Measurements from ENCODE around the gene LEMD2.

The LEMD2 gene

DNA sequence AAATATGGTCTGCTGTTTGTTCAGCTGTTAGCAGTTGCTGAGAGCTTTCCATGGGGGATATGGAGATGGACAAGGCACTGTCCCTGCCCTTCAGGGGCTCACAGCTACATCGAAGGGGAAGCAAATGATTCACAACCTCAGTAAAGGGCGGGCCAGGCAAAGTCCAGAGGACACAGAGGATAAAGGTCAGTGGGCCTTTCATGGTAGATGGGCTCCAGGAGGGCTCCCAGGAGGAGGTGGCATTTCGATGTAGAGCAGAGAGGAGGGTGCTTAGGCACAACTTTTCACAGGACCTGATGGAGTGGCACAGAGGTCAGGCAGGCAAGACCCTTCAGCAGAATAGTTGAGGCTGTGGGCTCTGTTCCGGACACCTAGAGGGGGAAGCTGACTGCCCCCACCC is 30.1 kb upstream of the LEMD2 start:
- no peak for DNase-seq

DNA sequence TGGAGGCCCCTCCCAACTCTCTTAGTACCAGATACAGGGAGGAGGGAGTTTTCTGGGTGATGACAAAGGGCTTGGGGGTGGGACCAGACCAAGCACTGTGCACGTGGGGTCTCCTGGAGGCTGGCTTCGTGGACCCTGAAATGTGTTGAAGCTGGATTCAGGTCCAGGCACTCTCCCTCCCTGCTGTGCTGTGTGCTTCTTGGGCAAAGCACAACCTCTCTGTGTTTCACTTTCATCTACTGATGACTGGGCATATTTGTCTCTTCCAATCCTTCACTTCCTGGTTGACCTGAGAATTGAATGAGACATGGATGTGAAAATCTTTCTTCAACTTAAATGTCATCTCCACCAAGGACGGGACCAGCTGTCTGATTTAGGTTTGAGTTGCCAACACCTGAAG is 29.4 kb upstream of the LEMD2 start:
- DNase-seq = no peak

DNA sequence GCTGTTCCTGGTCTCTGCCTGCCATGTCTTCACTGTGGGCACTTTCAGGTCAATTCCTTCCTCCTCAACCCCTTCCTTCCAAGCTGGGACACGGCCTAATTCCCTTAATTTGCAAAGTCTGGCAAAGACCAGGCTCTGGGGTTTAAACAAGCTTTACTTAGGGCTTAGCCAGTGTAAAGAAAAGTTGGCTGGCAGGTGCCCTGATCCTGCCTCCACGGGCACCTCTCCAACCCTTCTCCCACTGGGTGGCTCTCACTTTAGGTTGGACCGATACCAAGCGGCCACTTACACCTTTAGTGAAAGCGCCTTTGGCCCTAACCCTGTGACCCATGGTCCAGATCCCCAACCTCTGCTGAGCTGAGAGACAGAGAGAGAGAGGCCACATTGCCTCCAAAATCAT is 28.6 kb upstream of the LEMD2 start:
- no peak for DNase-seq

DNA sequence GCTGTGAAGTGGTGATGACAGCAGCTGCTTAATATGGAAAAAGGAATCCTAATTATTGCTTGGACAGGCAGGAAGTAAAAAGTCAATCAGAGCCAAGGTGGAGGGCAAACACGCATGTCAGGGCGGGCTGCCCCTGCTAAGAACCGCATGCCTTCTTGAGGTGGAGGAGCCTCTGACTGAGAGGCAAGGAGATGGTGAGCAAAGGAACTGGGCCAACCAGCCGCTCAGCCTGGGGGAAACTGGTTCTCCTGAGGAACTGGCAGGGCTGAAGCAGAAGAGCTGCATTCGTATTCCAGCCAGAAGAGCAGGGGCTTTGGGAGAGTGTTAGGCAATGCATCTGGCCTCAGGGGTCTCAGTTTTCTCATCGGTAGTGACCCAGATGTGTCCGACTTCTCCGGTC is 28.0 kb upstream of the LEMD2 start:
- DNase-seq = no peak

DNA sequence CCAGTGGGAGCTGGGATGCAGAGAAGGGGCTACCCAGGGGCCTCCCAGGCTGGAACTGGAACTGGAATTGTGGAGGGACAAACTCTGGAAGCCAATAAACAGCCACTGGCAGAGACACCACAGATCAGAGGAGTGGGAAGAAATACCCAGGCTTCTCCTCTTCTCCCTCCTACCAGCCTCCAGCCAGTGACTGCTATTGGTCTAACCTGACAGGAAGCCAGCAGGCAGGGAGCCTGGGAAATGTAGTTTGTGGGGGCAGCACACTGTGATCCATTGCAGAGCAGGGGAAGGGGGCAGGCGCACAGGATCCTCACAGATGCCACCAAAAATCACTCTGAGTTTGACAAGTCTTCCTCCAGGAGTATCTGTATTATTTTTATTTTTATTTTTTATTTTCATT is 26.9 kb upstream of the LEMD2 start:
- no peak for DNase-seq

DNA sequence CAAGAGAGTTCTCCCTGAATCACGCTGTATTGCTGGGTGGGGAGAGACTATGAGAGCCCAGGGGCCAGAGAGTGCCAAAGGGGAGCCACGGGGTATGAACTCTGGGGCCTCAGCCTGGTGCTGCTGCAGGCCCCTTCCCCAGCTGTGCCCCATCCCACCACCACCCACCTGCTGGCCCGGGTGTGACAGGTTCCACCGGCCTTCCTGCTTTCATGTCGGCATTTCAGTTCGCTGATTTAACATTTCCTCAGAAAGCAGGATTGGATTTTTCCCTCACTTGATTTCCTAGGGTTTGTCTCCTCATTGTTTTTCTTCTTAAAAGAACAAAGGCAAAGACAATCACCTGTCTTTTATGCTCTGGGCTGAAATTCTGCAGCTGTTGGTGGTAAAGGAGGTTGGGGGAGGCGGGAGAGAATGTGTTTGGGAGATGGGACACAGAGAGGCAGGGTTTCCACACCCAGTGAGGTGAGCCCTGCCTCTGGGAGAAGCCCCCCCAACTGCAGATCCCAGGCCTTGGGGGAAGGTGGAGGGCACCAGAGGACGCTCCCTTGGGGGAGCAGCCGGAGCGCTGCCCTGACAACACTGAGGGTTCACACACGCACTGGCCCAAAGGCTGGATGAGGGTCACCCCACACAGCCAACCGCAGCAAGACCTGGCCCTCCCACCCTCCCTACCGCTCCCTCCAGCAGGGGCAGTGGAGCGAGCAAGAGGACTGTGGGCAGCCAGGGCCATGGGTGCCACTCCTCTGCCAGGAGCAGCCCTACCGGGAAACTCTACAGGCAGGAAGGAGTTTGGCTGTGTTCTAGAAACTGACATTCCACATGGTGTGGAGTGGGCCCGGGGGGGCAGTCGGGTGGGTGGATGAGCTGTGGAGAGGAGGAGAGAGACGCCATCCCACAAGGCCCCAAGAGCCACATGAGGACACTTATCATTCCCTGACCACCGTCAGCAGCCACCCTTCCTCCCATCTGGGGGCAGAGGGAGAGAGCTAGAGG is 25.4 kb upstream of the LEMD2 start:
- no peak for DNase-seq

DNA sequence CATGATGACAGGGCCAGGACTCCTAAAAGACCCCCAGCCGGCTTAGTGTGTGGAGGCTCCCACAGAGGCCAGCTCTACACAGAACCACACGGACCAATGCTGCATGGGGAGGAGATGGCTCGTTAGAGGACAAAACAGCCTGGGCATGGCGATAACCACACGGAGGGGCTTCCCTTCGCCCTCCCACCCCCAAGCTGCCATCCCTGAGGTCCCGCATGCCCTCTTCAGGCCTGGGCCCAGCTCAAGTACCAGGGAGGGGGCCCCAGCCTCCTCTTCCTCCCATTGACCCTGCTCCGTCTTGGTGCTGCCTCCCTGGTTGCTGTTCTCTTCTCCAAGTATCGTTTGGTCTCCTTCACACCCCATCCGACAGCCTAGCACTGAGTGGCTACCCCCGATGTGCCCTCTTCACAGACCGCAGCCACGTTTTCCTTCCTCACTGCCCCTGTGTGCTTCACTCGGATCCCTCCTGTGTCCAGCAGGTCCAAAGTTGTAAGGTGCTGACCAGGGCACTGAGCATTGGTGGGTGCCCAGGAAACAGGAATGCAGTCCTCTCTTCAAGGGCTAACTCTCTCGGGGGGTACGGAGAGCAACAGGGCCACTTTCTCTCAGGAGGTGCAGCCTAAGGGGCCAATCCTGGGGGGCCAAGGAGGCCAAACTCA is 24.4 kb upstream of the LEMD2 start:
- no peak for DNase-seq

DNA sequence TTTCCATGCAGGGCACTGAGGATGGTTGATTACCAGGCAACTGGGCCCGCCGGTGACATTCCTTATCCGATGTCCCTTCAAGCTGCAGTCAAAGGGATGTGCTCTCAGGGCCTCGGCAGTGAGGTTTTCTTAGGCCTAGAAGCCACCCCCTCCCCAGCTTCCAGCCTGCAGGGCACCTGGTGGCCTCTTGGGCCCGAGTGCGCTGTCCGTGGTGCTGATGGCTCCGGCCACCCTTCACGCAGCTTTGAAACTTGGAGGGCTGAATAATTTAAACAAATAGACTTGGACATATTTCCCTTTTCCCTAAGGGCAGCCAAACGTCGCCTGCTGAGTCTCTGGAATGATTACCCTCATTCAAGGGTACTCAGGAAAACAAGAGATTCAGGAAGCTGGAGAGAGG is 23.7 kb upstream of the LEMD2 start:
- no peak for DNase-seq

DNA sequence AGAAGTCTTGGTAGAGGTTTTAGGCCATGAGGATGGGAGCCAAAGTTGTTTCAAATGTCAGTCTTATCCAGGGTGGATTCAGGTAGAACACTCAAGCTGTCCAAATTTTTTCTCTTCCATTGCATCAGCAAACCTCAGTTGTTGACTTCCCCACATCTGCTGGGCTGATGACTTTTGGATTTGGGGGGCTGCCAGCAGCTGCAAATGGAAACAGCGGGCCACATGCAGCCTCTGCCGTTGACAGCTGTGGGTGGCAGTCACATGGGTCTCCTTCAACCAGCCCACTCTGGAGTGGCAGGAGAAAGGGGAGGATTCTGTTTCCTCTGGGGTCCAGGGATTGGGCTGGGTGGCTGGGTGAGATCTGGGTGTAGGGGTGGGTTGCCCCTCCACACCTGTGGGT is 20.7 kb upstream of the LEMD2 start:
- DNase-seq = no peak

DNA sequence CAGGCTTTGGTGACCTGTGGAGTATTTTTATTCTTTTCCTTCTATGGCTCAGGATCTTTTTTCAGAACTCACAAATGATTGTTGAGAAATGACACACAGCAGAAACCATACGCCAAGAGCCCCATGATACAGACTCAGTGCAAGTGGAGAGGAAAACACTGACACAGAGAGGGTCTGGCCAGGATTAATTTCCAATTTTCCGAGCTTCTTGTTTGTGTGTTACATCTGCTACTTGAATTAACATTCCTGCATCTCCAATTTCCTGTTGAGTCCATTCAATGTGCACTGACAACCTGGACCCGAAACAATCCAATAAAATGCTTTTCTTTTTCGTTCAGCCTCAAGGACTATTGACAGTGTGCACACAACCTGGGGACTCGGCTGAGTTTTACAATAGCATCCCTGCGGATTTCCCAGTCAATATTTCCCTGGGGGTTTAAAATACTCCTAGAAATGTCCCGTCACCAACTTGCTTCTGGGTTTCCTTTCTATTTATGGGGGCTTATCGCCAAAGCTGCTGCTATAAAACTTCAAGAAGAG is 19.8 kb upstream of the LEMD2 start:
- no peak for DNase-seq

DNA sequence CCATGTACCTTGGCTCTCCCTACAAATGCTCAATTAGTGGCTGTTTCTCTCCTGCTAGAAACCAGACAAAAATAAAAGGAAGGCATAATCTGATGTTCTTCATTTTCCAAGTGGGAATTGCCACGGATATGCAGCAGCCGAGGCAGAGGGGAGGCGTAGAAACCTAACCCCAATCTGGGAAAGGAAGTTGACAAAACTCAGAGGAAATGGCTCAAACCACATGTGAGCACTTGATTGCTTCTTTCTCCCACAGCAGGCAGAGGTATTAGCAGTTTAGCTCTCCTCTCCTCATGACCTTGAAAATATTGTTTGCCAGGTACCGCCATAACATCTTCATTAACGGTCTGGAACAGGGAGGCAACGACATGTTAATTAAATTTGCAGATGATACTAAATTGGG is 18.7 kb upstream of the LEMD2 start:
- DNase-seq = no peak

DNA sequence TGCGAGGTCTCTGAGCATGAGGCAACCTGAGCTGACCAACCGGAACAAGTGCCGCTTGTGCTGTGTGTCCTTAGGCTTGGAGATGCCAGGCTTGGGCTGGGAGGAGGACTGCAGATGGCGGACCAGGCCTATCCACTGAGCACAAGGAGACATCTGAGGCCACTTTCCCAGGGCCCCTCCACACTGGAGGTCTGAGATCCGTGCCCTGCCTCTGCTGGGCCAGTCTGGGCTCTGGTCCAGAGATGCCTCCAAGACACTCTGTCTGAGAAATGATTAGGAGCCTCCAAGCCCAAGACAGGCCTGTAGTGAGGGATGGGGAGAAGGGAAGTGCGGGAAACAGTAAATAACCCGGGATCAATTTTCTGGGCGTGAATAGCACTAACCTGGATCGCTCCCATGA is 17.9 kb upstream of the LEMD2 start:
- DNase-seq = no peak

DNA sequence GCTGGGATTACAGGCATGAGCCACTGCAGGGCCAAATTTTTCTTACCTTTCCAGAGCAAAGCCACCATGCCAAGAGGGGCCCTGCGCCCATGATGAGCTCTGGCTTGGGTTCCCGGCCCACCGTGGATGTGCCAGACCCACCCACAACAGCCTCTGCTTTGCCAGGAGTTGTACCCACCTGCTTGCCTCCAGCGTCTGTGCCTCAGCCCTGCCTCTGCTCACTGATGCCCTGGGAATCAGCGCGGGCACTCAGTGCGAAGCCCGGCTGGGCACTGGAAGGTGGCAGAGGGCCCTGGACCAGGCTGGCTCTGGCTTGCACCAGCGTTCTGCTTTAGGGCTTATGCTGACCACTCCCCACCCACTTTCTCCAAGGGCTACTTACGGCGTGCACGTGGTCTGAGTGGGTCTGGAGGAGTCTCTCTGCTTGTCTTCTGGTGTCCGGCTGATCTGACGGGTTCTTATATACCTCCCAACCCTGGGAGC is 14.7 kb upstream of the LEMD2 start, which contains the start of gene MLN:
MLN (minus strand) TSS at position 433 of the 483 bp plus-strand sequence. CDS start 2,840 bp downstream, outside the sequence.
- DNase-seq = no peak

DNA sequence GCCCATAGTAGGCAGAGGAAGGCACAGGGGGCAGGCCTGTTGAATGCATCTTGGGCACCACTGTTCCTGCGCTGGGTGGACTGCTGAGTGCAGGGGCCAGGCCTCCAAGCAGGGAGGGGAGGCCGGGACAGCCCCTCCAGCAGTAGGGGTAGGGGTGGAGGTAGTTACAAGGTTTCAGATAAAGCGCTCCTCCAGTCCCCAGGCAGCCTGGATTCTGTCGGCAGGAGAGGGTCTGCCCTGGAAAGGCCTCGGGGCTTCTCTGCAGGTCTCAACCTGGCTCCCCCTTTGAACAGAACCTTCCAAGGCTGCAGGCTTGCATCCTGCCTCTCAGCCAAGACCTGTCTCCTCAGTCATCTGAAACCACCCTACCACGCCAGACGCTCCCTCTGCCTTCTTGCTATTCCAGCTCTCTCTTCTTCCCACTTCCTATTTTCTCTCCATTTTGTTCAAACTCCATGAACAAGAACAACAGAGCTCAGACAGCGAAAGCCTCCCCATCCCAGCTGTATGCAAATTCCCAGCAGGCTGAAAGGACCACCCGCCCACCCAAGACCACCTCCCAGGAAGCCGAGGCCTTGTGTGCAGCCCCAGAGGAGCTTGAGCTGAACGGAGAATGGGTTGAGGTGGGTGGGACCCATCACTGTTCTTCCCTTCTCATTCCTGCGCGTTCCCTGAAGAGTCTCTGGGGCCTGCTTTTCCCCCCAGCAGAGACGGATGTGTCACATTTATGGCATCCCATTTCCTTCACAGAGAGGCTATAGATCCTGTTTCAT is 13.4 kb upstream of the LEMD2 start:
- DNase-seq = no peak

DNA sequence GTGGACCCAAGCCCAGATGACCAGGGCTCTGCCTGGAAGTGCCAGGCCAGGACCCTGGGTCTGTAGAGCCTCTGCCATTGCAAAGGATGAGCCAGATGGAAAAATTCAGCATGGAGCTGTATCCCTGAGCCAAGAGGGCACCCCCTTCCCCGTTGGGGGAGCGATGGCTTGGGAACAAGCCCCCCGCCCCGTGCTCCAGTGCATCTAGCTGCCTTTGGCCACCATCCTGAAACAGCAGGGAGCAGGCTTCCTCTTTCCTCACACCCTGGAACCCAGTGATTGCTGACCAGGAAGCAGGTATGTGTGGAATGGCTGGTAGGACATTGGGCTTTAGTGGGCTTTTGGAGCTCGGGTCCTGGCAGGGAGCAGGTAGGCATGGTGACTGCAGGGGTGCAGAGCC is 12.7 kb upstream of the LEMD2 start:
- DNase-seq = no peak

DNA sequence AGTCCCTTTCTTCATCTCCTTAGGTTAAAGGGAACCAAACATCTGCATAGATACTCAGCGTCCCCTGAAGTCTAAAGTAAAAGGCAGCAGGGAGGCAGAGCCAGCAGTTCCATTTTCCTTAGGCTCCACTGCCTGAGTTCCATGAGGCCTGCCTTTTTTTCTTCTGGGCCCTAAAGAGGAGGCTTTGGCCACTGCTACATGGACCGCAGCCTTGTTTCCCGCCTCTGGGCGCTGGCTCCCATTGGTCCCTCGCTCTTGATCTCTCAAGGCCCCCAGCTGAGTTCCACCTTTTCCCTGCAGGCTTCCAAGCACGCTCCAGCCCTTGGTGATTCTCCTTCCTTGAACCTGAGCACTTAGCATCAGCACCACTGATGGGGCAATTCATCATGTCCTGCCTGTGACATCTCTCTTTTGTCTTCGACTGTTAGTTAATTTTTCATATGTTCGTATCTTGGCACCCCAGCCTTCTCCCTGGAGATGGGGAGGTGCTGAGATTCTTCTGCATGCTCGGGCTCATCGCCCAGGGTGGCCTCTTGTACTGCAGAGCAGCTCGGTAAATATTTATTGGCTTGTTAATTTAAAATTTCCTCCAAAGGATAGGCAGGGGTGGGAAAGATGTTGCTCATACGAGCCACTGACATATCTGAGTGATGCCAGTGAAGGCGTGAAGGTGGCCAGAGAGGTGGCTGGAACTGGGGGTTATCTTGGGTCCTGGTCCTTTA is 11.5 kb upstream of the LEMD2 start:
- no peak for DNase-seq

DNA sequence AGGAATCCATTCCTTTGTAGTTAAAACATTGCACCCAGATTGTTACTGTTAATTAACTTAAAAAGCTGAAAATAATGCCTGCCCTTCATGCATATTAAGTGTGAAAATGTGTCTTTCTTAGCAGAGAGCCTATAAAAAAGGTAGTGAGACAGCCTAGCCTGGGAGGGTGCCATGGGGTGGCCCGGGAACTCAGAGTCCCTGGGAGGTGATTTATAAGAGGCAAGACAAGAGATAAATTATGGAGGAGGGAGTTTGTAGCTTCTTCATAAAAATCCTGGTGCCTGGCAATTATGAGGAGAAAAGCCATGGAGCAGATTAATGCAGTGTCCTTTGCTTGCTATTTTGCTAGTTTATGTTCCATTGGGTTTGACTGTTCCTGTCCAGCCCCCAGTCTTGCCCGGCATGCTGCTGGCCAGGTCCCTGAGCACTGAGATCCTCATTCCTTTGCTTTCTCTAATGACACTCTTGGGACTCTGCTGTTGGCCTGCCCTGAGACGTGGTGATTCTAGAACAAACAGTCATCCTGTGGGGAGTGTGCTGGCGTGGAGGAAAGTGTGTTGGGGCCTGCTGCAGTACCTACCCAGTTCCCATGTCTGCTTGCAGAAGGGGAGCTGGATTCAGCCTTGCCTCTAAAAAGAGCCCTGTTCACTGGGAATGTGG is 10.7 kb upstream of the LEMD2 start:
- no peak for DNase-seq

DNA sequence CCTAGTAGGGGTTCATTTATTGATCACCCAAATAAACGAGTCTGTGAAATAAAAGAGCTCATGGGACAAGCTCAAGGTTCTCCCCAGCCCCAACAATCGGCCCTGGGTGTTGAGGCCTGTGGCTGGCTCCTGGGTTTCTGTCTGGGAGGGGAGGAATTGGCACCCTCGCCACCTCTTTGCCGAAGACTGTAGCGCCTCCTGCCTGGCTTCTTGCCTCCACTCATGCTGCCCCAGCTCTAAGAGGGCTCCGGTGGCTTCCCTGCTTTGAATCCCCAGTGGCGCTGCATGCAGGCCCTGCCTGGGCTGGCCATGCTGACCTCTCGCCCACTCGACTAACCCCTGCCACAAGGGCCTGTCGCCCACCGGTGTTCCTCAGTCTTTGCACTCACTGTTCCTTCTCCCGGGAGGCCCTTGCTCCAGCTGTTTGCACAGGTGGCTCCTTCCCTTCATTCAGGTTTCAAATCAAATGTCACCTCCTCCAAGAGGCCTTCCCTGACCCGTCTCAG is 9.5 kb upstream of the LEMD2 start:
- DNase-seq = no peak

DNA sequence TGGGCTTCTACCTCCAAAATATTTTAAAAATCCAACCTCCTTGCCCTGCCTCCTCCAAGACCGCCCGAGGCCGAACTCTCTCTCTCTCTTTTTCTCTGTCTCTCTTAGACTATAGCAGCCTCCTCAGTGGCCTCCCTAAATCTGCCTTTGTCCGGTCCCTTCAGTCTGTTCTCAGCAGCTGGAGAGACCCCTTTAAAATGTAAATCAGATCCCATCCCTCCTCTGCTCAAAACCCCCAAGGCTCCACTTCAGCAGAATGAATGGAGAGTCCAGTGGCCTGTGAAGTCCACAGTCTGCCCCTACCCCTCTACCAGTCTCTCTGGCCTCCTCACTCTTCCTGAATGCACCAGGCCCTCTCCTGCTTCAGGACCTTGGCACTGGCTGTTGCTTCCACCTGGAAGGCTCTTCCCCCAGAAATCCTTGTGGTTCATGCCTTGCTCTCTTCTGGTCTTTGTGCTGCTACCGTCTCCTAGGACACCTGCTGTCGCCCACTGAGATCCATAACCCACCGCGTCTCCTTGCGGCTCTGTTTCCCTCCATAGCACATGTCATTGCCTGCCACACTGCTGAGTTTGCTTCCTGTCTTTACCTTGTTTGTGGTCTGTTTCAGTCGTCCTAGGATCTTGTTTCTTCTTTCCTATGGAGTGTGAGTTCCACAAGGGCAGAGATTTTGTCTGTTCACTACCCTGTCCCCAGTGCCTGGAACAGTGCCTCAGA is 8.9 kb upstream of the LEMD2 start:
- DNase-seq = no peak

DNA sequence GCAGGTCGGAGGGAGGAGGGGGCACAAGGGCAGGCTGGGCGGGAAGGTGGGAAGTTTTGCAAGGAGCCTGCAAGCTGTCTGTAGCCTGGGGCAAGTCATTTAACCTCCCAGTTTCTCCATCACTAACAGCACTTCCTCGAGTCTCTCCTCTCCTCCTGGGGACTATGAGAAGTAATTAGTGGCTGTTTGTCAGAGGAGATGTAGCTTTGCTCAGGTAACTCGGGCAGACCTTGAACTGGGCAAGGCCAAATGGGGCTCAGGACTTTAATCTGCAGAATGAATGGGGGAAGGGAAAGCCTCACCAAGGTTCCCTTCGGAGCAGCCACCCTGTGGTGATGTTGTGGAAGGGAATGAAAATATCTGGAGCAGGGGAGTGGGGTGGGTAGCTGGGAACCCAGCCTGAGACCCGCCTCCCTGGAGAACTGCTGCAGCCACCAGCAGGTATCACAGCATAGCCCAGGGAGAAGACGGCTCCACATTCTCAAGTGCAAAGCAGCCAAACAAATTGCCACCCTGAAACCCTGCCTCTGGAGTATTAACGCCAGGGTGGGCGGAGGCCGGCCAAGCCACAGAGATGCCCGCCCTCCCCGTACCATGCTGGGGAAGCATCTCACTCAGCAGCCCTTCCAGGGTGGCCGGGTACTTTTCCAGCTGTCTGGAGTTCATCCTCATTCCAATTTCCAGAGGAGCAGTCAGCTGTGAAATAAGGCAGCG is 6.1 kb upstream of the LEMD2 start:
- DNase-seq = no peak

Measured in effector CD4-positive, alpha-beta T cell (primary cell).